Middle frontal gyrus (tissue), 1 donor: ENCODE measurements around the gene EXOSC10.
"Not testable (repeated sequence)": the region's sequence is repeated elsewhere in the genome, so short reads cannot be mapped to it uniquely, and the experiment has no call there.

ENCODE experiments used
- DNase-seq: peaks from one replicate; pipeline ENCODE4 v3.0.0-alpha.2; 2015; ENCODE audit warnings: low spot score; ENCODE audit errors: extremely low spot score

Gene EXOSC10

GRCh38 chr1:11109047-11109760 is 9.5 kb upstream of the EXOSC10 start:
- DNase-seq: no peak

- no peak for DNase-seq
Measured at GRCh38 chr1:11107599-11107998, 7.9 kb upstream of the EXOSC10 start.

- DNase-seq: no peak
Measured at GRCh38 chr1:11105586-11105985, 5.9 kb upstream of the EXOSC10 start.

GRCh38 chr1:11101347-11101746 is 1.7 kb upstream of the EXOSC10 start:
- DNase-seq: no peak

GRCh38 chr1:11100806-11101205 is 1.1 kb upstream of the EXOSC10 start:
- not testable (repeated sequence) for DNase-seq

- no peak for DNase-seq
Measured at GRCh38 chr1:11100149-11100493, 452 bp upstream of the EXOSC10 start.

GRCh38 chr1:11098931-11099309 is 749 bp downstream of the EXOSC10 start:
- no peak for DNase-seq

- DNase-seq: not testable (repeated sequence)
Measured at GRCh38 chr1:11083784-11084183, 15.9 kb downstream of the EXOSC10 start.

GRCh38 chr1:11080931-11081330 is 18.7 kb downstream of the EXOSC10 start:
- no peak for DNase-seq

- DNase-seq: no peak
Measured at GRCh38 chr1:11078631-11079030, 21.0 kb downstream of the EXOSC10 start.

- not testable (repeated sequence) for DNase-seq
Measured at GRCh38 chr1:11073398-11073797, 26.3 kb downstream of the EXOSC10 start.

- DNase-seq: no peak
Measured at GRCh38 chr1:11072216-11072917, 27.3 kb downstream of the EXOSC10 start.

- no peak for DNase-seq
Measured at GRCh38 chr1:11071463-11072215, 28.0 kb downstream of the EXOSC10 start.

- no peak for DNase-seq
Measured at GRCh38 chr1:11070876-11071275, 28.8 kb downstream of the EXOSC10 start.

- DNase-seq: no peak
Measured at GRCh38 chr1:11068600-11069473, 30.8 kb downstream of the EXOSC10 start.

GRCh38 chr1:11067716-11068599 is 31.7 kb downstream of the EXOSC10 start:
- no peak for DNase-seq

- DNase-seq: no peak
Measured at GRCh38 chr1:11065796-11066195, 33.9 kb downstream of the EXOSC10 start.

- DNase-seq: no peak
Measured at GRCh38 chr1:11064942-11065341, 34.7 kb downstream of the EXOSC10 start.

- DNase-seq: not testable (repeated sequence)
Measured at GRCh38 chr1:11063937-11064537, 35.6 kb downstream of the EXOSC10 start.

- DNase-seq: peak; percentile 20
Measured at GRCh38 chr1:11062965-11063401, 36.7 kb downstream of the EXOSC10 start.
